Measurements from ENCODE around the gene KIF19.

The KIF19 gene

DNA sequence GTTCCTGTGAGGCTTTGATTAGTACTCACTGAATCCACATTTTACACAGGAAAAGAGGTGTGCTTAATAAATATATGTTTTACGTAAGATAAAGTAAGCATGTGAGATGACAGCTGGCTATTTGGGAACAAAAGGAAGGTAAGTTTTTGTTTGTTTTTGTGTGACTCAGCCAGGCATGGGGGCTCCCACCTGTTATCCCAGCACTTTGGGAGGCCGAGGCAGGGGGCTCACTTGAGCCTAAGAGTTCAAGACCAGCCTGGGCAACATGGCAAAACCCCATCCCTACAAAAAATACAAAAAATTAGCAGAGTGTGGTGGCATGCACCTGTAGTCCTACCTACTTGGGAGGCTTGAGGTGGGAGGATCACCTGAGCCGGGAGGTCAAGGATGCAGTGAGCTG lies 59.2 kb downstream of the KIF19 start:
- H3K4me2 ChIP-seq (ENCODE audit: insufficient read depth, low read length) = no peak overlapping the region
- no peak overlapping the region for H2AFZ ChIP-seq (ENCODE audit: low read depth, low read length)
- H3K9ac ChIP-seq (ENCODE audit: low read depth, low read length) = no peak overlapping the region
- no peaks in the 10 kb centered on the region for H4K20me1 ChIP-seq (ENCODE audit: insufficient read depth, low read length)
- H3K79me2 ChIP-seq (ENCODE audit: insufficient read depth, low read length) = no peaks in the 10 kb centered on the region
- H3K36me3 ChIP-seq (ENCODE audit: insufficient read depth, low read length) = no peaks in the 10 kb centered on the region
- H3K27me3 ChIP-seq (ENCODE audit: insufficient read depth, low read length, poor library complexity) = no peaks in the 10 kb centered on the region
- no peak for ATAC-seq (ENCODE audit: insufficient read depth, low read depth)
- H3K27ac ChIP-seq (ENCODE audit: low read length) = no peak overlapping the region
- H3K9me3 ChIP-seq (ENCODE audit: insufficient read depth, low read length, severe bottlenecking) = no peaks in the 10 kb centered on the region
- no peak for TF ChIP-seq EZH2 (IDR thresholded peaks at IDR 0.05; ENCODE audit: borderline replicate concordance, low read depth, low read length, severe bottlenecking)
- TF ChIP-seq, protein P1, sequence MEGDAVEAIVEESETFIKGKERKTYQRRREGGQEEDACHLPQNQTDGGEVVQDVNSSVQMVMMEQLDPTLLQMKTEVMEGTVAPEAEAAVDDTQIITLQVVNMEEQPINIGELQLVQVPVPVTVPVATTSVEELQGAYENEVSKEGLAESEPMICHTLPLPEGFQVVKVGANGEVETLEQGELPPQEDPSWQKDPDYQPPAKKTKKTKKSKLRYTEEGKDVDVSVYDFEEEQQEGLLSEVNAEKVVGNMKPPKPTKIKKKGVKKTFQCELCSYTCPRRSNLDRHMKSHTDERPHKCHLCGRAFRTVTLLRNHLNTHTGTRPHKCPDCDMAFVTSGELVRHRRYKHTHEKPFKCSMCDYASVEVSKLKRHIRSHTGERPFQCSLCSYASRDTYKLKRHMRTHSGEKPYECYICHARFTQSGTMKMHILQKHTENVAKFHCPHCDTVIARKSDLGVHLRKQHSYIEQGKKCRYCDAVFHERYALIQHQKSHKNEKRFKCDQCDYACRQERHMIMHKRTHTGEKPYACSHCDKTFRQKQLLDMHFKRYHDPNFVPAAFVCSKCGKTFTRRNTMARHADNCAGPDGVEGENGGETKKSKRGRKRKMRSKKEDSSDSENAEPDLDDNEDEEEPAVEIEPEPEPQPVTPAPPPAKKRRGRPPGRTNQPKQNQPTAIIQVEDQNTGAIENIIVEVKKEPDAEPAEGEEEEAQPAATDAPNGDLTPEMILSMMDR (IDR thresholded peaks at IDR 0.05; ENCODE audit: borderline replicate concordance, extremely low read depth, low read length, poor library complexity, severe bottlenecking) = no peak
- no peak overlapping the region for H3K4me3 ChIP-seq (ENCODE audit: low read depth in 1 of 2, low read length in 2 of 2)
- H3K4me1 ChIP-seq (ENCODE audit: insufficient read depth, low read length) = no peaks in the 10 kb centered on the region
- no peak for DNase-seq

DNA sequence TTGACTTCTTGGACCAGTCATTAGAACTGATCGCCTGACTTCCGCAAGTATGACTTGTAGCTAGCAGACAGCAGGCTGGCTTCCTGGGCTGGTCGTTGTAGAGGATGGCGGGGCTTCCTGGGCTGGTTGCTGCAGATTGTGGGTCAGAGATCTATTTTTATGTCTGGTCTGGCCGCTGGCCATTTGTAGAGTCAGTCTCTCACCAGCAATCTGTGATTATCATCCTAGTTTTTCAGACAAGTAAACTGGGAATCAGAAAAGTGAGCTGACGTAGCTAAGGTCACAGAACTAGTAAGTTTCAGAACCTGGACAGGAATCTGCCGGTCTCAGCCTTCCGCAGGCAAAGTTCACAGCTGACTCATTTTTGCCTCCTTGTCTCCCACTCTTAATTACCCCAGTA lies 60.4 kb downstream of the KIF19 start:
- H3K4me3 ChIP-seq (ENCODE audit: low read depth in 1 of 2, low read length in 2 of 2) = no peak overlapping the region
- H3K27me3 ChIP-seq (ENCODE audit: insufficient read depth, low read length, poor library complexity) = no peaks in the 10 kb centered on the region
- no peaks in the 10 kb centered on the region for H3K36me3 ChIP-seq (ENCODE audit: insufficient read depth, low read length)
- no peak for DNase-seq
- H3K9ac ChIP-seq (ENCODE audit: low read depth, low read length) = no peak overlapping the region
- no peaks in the 10 kb centered on the region for H3K4me1 ChIP-seq (ENCODE audit: insufficient read depth, low read length)
- TF ChIP-seq EZH2 (IDR thresholded peaks at IDR 0.05; ENCODE audit: borderline replicate concordance, low read depth, low read length, severe bottlenecking) = no peak
- TF ChIP-seq, protein P1 (IDR thresholded peaks at IDR 0.05; ENCODE audit: borderline replicate concordance, extremely low read depth, low read length, poor library complexity, severe bottlenecking) = no peak
- no peaks in the 10 kb centered on the region for H3K79me2 ChIP-seq (ENCODE audit: insufficient read depth, low read length)
- H3K4me2 ChIP-seq (ENCODE audit: insufficient read depth, low read length) = no peak overlapping the region
- ATAC-seq (ENCODE audit: insufficient read depth, low read depth) = no peak
- H4K20me1 ChIP-seq (ENCODE audit: insufficient read depth, low read length) = no peaks in the 10 kb centered on the region
- no peak overlapping the region for H2AFZ ChIP-seq (ENCODE audit: low read depth, low read length)
- no peak overlapping the region for H3K27ac ChIP-seq (ENCODE audit: low read length)
- H3K9me3 ChIP-seq (ENCODE audit: insufficient read depth, low read length, severe bottlenecking) = no peaks in the 10 kb centered on the region

DNA sequence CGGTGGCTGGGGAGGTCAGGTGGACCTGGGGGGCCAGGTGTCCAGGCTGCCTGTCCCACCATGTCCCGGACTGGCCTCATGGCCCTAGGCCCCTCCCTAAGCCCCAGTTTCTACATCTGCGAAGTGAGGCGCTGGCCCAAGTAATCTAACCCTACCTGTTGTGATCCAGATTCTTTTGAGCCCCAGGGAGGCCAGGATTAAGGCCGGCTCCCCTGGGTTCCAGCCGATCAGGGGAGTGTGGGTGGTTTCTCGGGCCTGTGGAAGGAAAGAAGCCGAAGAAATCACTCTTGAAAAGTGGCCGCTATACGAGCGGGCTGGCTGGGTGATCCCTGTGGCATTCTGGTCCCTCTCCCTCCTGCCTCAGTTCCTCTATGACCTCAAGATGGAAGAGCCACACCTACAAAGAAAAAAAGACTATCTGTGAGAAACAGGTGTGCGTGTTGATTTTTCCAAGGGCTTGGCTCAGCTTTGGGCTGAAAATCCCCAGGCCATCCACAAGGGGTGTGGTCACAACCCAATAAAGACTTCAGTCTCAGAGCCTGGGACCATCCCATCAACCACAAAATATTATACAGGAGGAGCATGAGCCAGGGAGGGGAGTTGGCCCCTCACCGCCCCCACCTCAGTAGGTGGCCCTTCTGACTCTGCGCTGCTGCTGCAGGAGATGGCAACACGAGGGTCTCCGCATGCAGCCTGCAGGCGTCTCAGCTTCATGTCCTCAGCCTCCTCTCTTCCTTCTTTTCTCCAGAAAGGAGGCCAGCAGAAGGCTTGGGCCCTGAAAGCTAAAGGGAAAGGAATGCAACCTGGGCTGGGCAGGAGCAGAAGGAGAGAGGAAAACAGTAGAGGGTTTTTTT lies 61.6 kb downstream of the KIF19 start:
- Histone ChIP-seq H2AFZ (ENCODE audit: low read depth, low read length) (no peak overlapping the region), H3K27me3 (ENCODE audit: insufficient read depth, low read length, poor library complexity) (no peaks in the 10 kb centered on the region), H3K9me3 (ENCODE audit: insufficient read depth, low read length, severe bottlenecking) (no peaks in the 10 kb centered on the region), H3K79me2 (ENCODE audit: insufficient read depth, low read length) (no peaks in the 10 kb centered on the region), H3K4me1 (ENCODE audit: insufficient read depth, low read length) (no peaks in the 10 kb centered on the region), H4K20me1 (ENCODE audit: insufficient read depth, low read length) (no peaks in the 10 kb centered on the region), H3K36me3 (ENCODE audit: insufficient read depth, low read length) (no peaks in the 10 kb centered on the region), H3K9ac (ENCODE audit: low read depth, low read length) (no peak overlapping the region), H3K27ac (ENCODE audit: low read length) (no peak overlapping the region), H3K4me2 (ENCODE audit: insufficient read depth, low read length) (no peak overlapping the region), H3K4me3 (ENCODE audit: low read depth in 1 of 2, low read length in 2 of 2) (no peak overlapping the region)
- DNase-seq (no peak), ATAC-seq (ENCODE audit: insufficient read depth, low read depth) (no peak)
- TF ChIP-seq EZH2 (IDR thresholded peaks at IDR 0.05; ENCODE audit: borderline replicate concordance, low read depth, low read length, severe bottlenecking) = no peak
- TF ChIP-seq, protein P1 (IDR thresholded peaks at IDR 0.05; ENCODE audit: borderline replicate concordance, extremely low read depth, low read length, poor library complexity, severe bottlenecking) = no peak

All from DND-41 (cell line).